Stimulated activated CD4-positive, alpha-beta T cell treated with anti-CD3 and anti-CD28 coated beads, Interleukin-2, amount 100 ng/mL, for 48 hours (primary cell): Measurements from ENCODE around the gene GP5.

ENCODE experiments used
- DNase-seq, 2 donors: peaks; one replicate each; pipeline ENCODE4 v3.0.0-alpha.2; 2020

Gene GP5

GRCh38 chr3:194374935-194375334 is 24.1 kb downstream of the GP5 start:
- DNase-seq, result no peak

GRCh38 chr3:194373899-194374298 is 25.2 kb downstream of the GP5 start:
- no peak for DNase-seq

- DNase-seq, result no peak
Observed at GRCh38 chr3:194373028-194373427, 26.0 kb downstream of the GP5 start.

GRCh38 chr3:194370753-194371152 is 28.3 kb downstream of the GP5 start:
- DNase-seq, result no peak

GRCh38 chr3:194369522-194370279 is 29.4 kb downstream of the GP5 start, which contains the start of gene LRRC15:
Gene LRRC15 (minus strand): TSS chr3:194369743. CDS start chr3:194361043, 8,700 bp downstream.
- DNase-seq, result no peak

- no peak for DNase-seq
Observed at GRCh38 chr3:194368918-194369317, 30.1 kb downstream of the GP5 start.

- DNase-seq, result no peak
Observed at GRCh38 chr3:194367992-194368841, 30.8 kb downstream of the GP5 start.

- DNase-seq, result no peak
Observed at GRCh38 chr3:194365978-194366490, 33.0 kb downstream of the GP5 start.

GRCh38 chr3:194365526-194365925 is 33.5 kb downstream of the GP5 start:
- no peak for DNase-seq

- no peak for DNase-seq
Observed at GRCh38 chr3:194364652-194365434, 34.2 kb downstream of the GP5 start.

- DNase-seq, result no peak
Observed at GRCh38 chr3:194364314-194364651, 34.8 kb downstream of the GP5 start.

- no peak for DNase-seq
Observed at GRCh38 chr3:194360568-194360967, 38.5 kb downstream of the GP5 start.

GRCh38 chr3:194357681-194358080 is 41.4 kb downstream of the GP5 start:
- no peak for DNase-seq

GRCh38 chr3:194355379-194355778 is 43.7 kb downstream of the GP5 start:
- DNase-seq, result no peak

- DNase-seq, result no peak
Observed at GRCh38 chr3:194354315-194354714, 44.8 kb downstream of the GP5 start.

- DNase-seq, result no peak
Observed at GRCh38 chr3:194352667-194353246, 46.3 kb downstream of the GP5 start.

- DNase-seq, result no peak
Observed at GRCh38 chr3:194351952-194352536, 47.0 kb downstream of the GP5 start.

GRCh38 chr3:194351080-194351672 is 47.9 kb downstream of the GP5 start, which contains the start of gene CPN2:
Gene CPN2 (minus strand): TSS chr3:194351328. CDS start chr3:194342702, 8,626 bp downstream.
- DNase-seq, result no peak

GRCh38 chr3:194350726-194351071 is 48.4 kb downstream of the GP5 start:
- no peak for DNase-seq

GRCh38 chr3:194348354-194348753 is 50.7 kb downstream of the GP5 start:
- DNase-seq, result no peak

- no peak for DNase-seq
Observed at GRCh38 chr3:194346621-194347020, 52.4 kb downstream of the GP5 start.

- DNase-seq, result no peak
Observed at GRCh38 chr3:194346035-194346434, 53.0 kb downstream of the GP5 start.
